Neural progenitor cell (in vitro differentiated cells): ENCODE measurements around the gene MAPKAPK3. TPM values are rescaled to one million over a fixed set of nuclear protein-coding genes. Genes with fewer than 3 reads are reported as not detected.

Source experiments
- DNase-seq: peaks from one replicate; pipeline ENCODE4 v3.0.0-alpha.2; 2016; ENCODE audit warnings: low spot score
- H2AFZ ChIP-seq: fragments of 200-600 bp; sonication (generic); replicated peaks from 2 replicates; pipeline ENCODE4 v1.6.1; 2016; ENCODE audit warnings: antibody characterized with exemption
- H3F3A ChIP-seq: fragments of 200-600 bp; sonication (generic); 2 replicates; pipeline ENCODE4 v1.6.1; 2016; ENCODE audit warnings: antibody characterized with exemption, low read depth
- H3K27ac ChIP-seq: fragments of 200-600 bp; sonication (generic); 2 replicates; pipeline ENCODE4 v1.5.1; 2016; ENCODE audit warnings: mild to moderate bottlenecking
- H3K27me3 ChIP-seq: fragments of 200-600 bp; sonication (generic); 2 replicates; pipeline ENCODE4 v1.6.1; 2016; ENCODE audit warnings: mild to moderate bottlenecking, moderate library complexity
- H3K36me3 ChIP-seq: fragments of 200-600 bp; sonication (generic); 2 replicates; pipeline ENCODE4 v1.5.1; 2016
- H3K4me1 ChIP-seq: fragments of 200-600 bp; sonication (generic); 2 replicates; pipeline ENCODE4 v1.6.1; 2016; ENCODE audit warnings: mixed run types
- H3K4me2 ChIP-seq: fragments of 200-600 bp; sonication (generic); 2 replicates; pipeline ENCODE4 v1.6.1; 2016
- H3K4me3 ChIP-seq: fragments of 200-600 bp; sonication (generic); 2 replicates; pipeline ENCODE4 v1.5.1; 2016
- H3K79me2 ChIP-seq: fragments of 200-600 bp; sonication (generic); 2 replicates; pipeline ENCODE4 v1.6.1; 2016; ENCODE audit warnings: low read depth
- H3K9ac ChIP-seq: fragments of 200-600 bp; sonication (generic); 2 replicates; pipeline ENCODE4 v1.6.1; 2016
- H3K9me3 ChIP-seq: fragments of 200-600 bp; sonication (generic); 2 replicates; pipeline ENCODE4 v1.5.1; 2016; ENCODE audit warnings: low read depth
- H4K20me1 ChIP-seq: fragments of 200-600 bp; sonication (generic); 2 replicates; pipeline ENCODE4 v1.6.1; 2016; ENCODE audit warnings: low read depth
- H3K27ac Mint-ChIP-seq: 3 replicates; pipeline ENCODE4 v1.8.0; 2021; ENCODE audit warnings: mixed read lengths
- H3K27me3 Mint-ChIP-seq: 2 replicates; pipeline ENCODE4 v1.8.0; 2022; ENCODE audit warnings: low read depth, mild to moderate bottlenecking, inconsistent platforms, moderate library complexity, mixed read lengths; ENCODE audit not compliant: insufficient read depth
- H3K36me3 Mint-ChIP-seq: 3 replicates; pipeline ENCODE4 v1.8.0; 2021; ENCODE audit warnings: mixed read lengths
- H3K4me1 Mint-ChIP-seq: 3 replicates; pipeline ENCODE4 v1.8.0; 2021; ENCODE audit warnings: mixed read lengths
- H3K4me3 Mint-ChIP-seq: 3 replicates; pipeline ENCODE4 v1.8.0; 2021; ENCODE audit warnings: mild to moderate bottlenecking, moderate library complexity, mixed read lengths
- H3K9me3 Mint-ChIP-seq: 3 replicates; pipeline ENCODE4 v1.8.0; 2020; ENCODE audit warnings: mixed read lengths
- CTCF ChIP-seq: fragments of 200-600 bp; sonication (generic); IDR thresholded peaks from 2 replicates; pipeline ENCODE4 v1.5.1; 2017; ENCODE audit warnings: antibody characterized with exemption, mild to moderate bottlenecking
- EZH2 ChIP-seq: fragments of 200-600 bp; sonication (generic); IDR thresholded peaks from 2 replicates; pipeline ENCODE4 v1.6.1; 2017; ENCODE audit warnings: antibody characterized with exemption, mild to moderate bottlenecking, moderate library complexity
- EZH2phosphoT487 ChIP-seq: fragments of 200-600 bp; sonication (generic); IDR thresholded peaks from 2 replicates; pipeline ENCODE4 v1.6.1; 2017; ENCODE audit warnings: antibody characterized with exemption
- total RNA-seq: library from RNA; depleted of rRNA; stranded (reverse); fragments of >200 nt; gene quantifications from 2 replicates; pipeline ENCODE4 v1.2.3, GENCODE V29; 2015; ENCODE audit warnings: low replicate concordance

MAPKAPK3 gene
- total RNA-seq = 47.7 and 77.5 TPM in 2 replicates

GRCh38 chr3:50617096-50617791 lies at the start of gene MAPKAPK3:
Gene MAPKAPK3, plus strand, starts transcription at chr3:50617151. Its CDS starts 415 bp downstream, at chr3:50617566.
- Mint-ChIP-seq H3K4me1 (peaks cover 42% of the 10 kb centered on the region), H3K27ac (peak within 1 kb of the TSS; percentile 93), H3K9me3 (no peaks in the 10 kb centered on the region), H3K36me3 (peaks cover 6% of the 10 kb centered on the region), H3K27me3 (peaks cover 27% of the 10 kb centered on the region), H3K4me3 (peak within 1 kb of the TSS; percentile 88)
- H3K4me2 ChIP-seq = peak within 1 kb of the TSS; percentile 98
- TF ChIP-seq EZH2 (no peak), CTCF (peak; percentile 6)
- H3K27me3 ChIP-seq = peaks cover 28% of the 10 kb centered on the region
- H4K20me1 ChIP-seq = peaks cover 4% of the 10 kb centered on the region
- DNase-seq = peak; percentile 75
- peak within 1 kb of the TSS; percentile 82 for H2AFZ ChIP-seq
- H3K79me2 ChIP-seq = peaks cover 19% of the 10 kb centered on the region
- peaks cover 23% of the 10 kb centered on the region for H3F3A ChIP-seq
- H3K27ac ChIP-seq = no peak within 1 kb of the TSS
- H3K36me3 ChIP-seq = no peaks in the 10 kb centered on the region
- H3K4me3 ChIP-seq = peak within 1 kb of the TSS; percentile 66
- H3K9me3 ChIP-seq = no peaks in the 10 kb centered on the region
- H3K4me1 ChIP-seq = peaks cover 21% of the 10 kb centered on the region
- H3K9ac ChIP-seq = peak within 1 kb of the TSS; percentile 63

- Histone ChIP-seq H4K20me1 (no peaks in the 10 kb centered on the region), H3F3A (peaks cover 32% of the 10 kb centered on the region), H3K27ac (no peak within 1 kb of the TSS), H2AFZ (peak within 1 kb of the TSS; percentile 65), H3K9ac (no peak within 1 kb of the TSS), H3K4me1 (peaks cover 13% of the 10 kb centered on the region), H3K4me3 (peak within 1 kb of the TSS; percentile 71), H3K79me2 (peaks cover 10% of the 10 kb centered on the region), H3K27me3 (peaks cover 14% of the 10 kb centered on the region), H3K9me3 (no peaks in the 10 kb centered on the region), H3K36me3 (no peaks in the 10 kb centered on the region), H3K4me2 (peak within 1 kb of the TSS; percentile 89)
- peak; percentile 96 for DNase-seq
- H3K27ac Mint-ChIP-seq = peak within 1 kb of the TSS; percentile 90
- H3K4me1 Mint-ChIP-seq = peaks cover 25% of the 10 kb centered on the region
- TF ChIP-seq EZH2 (no peak), CTCF (no peak), EZH2phosphoT487 (no peak)
- peaks cover 12% of the 10 kb centered on the region for H3K27me3 Mint-ChIP-seq
- H3K9me3 Mint-ChIP-seq = no peaks in the 10 kb centered on the region
- H3K36me3 Mint-ChIP-seq = no peaks in the 10 kb centered on the region
- H3K4me3 Mint-ChIP-seq = peak within 1 kb of the TSS; percentile 98
Observed at GRCh38 chr3:50567386-50568167, 49.4 kb upstream of the MAPKAPK3 start, which contains the start of gene C3orf18. Gene C3orf18, minus strand, starts transcription at chr3:50567747. Its CDS starts 2,048 bp downstream, at chr3:50565699.

- H3K79me2 ChIP-seq = peaks cover 10% of the 10 kb centered on the region
- Mint-ChIP-seq H3K4me3 (peak within 1 kb of the TSS; percentile 98), H3K4me1 (peaks cover 25% of the 10 kb centered on the region), H3K36me3 (no peaks in the 10 kb centered on the region), H3K27me3 (peaks cover 12% of the 10 kb centered on the region), H3K27ac (peak within 1 kb of the TSS; percentile 81), H3K9me3 (no peaks in the 10 kb centered on the region)
- no peaks in the 10 kb centered on the region for H3K9me3 ChIP-seq
- H3F3A ChIP-seq = peaks cover 32% of the 10 kb centered on the region
- H3K36me3 ChIP-seq = no peaks in the 10 kb centered on the region
- peak within 1 kb of the TSS; percentile 95 for H3K4me3 ChIP-seq
- peaks cover 14% of the 10 kb centered on the region for H3K27me3 ChIP-seq
- TF ChIP-seq CTCF (no peak), EZH2 (no peak), EZH2phosphoT487 (no peak)
- peaks cover 13% of the 10 kb centered on the region for H3K4me1 ChIP-seq
- H3K4me2 ChIP-seq = peak within 1 kb of the TSS; percentile 83
- H3K9ac ChIP-seq = peak within 1 kb of the TSS; percentile 89
- H3K27ac ChIP-seq = peak within 1 kb of the TSS; percentile 86
- peak within 1 kb of the TSS; percentile 99 for H2AFZ ChIP-seq
- H4K20me1 ChIP-seq = no peaks in the 10 kb centered on the region
- DNase-seq = peak; percentile 98
Observed at GRCh38 chr3:50568947-50569749, 47.8 kb upstream of the MAPKAPK3 start, which contains the start of gene HEMK1. Gene HEMK1, plus strand, starts transcription at chr3:50569522. Its CDS starts 1,583 bp downstream, at chr3:50571105.
